Panc1 (cell line): ENCODE results near the gene NGB. TPM values are rescaled to one million over a fixed set of nuclear protein-coding genes. Genes with fewer than 3 reads are reported as not detected.

Experiments
- ATAC-seq: fragments of 200-7000 bp; cut with Tn5 transposase; 2 replicates; pipeline ENCODE4 v1.9.1; 2020; ENCODE audit warnings: mild to moderate bottlenecking, moderate library complexity
- BruUV-seq: library from RNA; stranded (reverse); fragments of 400-500 nt; replicated peaks from 2 replicates; lab custom pipeline; 2021; lab: Mats Ljungman, UMichigan
- CTCF ChIA-PET: fragments of 300-600 bp; sonication (Branson Sonifier 250); formaldehyde crosslinking; loops from one replicate; lab custom pipeline; 2022; ENCODE audit warnings: antibody characterized with exemption; lab: Charles Lee
- POLR2A ChIA-PET: fragments of 300-600 bp; sonication (Branson Sonifier 250); formaldehyde crosslinking; loops from one replicate; lab custom pipeline; 2022; ENCODE audit warnings: antibody characterized with exemption; lab: Charles Lee
- DNase-seq: peaks from one replicate; pipeline ENCODE4 v3.0.0-alpha.2; 2010; ENCODE audit warnings: low read depth, low spot score
- H3K27ac ChIP-seq: 2 replicates; pipeline ENCODE4 v1.5.1; 2011; ENCODE audit warnings: mild to moderate bottlenecking, low read length, inconsistent platforms
- H3K27me3 ChIP-seq: fragments of 200-500 bp; sonication (Bioruptor generic); 2 replicates; pipeline ENCODE4 v1.6.0; 2014; ENCODE audit warnings: low read length, inconsistent platforms; ENCODE audit not compliant: control insufficient read depth, insufficient read depth
- H3K36me3 ChIP-seq: fragments of 200-500 bp; sonication (Bioruptor generic); 2 replicates; pipeline ENCODE4 v1.5.1; 2014; ENCODE audit warnings: inconsistent platforms, mild to moderate bottlenecking, low read length, moderate library complexity; ENCODE audit not compliant: control insufficient read depth, insufficient read depth
- H3K4me1 ChIP-seq: 2 replicates; pipeline ENCODE4 v1.5.1; 2011; ENCODE audit warnings: inconsistent platforms, mild to moderate bottlenecking, low read length, moderate library complexity; ENCODE audit not compliant: control insufficient read depth, insufficient read depth
- H3K4me3 ChIP-seq, 2 experiments: 2 replicates each; pipeline ENCODE4 v1.5.1; 2011 to 2012; ENCODE audit warnings: low read depth in 2 of 2, low read length in 2 of 2, mild to moderate bottlenecking in 2 of 2, inconsistent platforms in 1 of 2, moderate library complexity in 1 of 2
- H3K9me3 ChIP-seq: fragments of 200-500 bp; sonication (Bioruptor generic); 2 replicates; pipeline ENCODE4 v1.5.1; 2014; ENCODE audit warnings: low read depth, mild to moderate bottlenecking, inconsistent platforms, low read length, moderate library complexity; ENCODE audit not compliant: control insufficient read depth, insufficient read depth
- CTCF ChIP-seq: fragments of 450-650 bp; IDR thresholded peaks from 2 replicates; pipeline ENCODE4 v1.5.1; 2017; ENCODE audit warnings: mild to moderate bottlenecking
- POLR2AphosphoS5 ChIP-seq: IDR thresholded peaks from 2 replicates; pipeline ENCODE4 v1.6.1; 2012; ENCODE audit warnings: mild to moderate bottlenecking, low read depth, low read length, moderate library complexity
- REST ChIP-seq, 2 experiments: IDR thresholded peaks; 2 replicates each; pipeline ENCODE4 v1.6.1; 2011 to 2012; ENCODE audit warnings: low read depth in 2 of 2, control low read depth in 1 of 2, low read length in 1 of 2, mild to moderate bottlenecking in 1 of 2, moderate library complexity in 1 of 2; ENCODE audit not compliant: insufficient read depth in 1 of 2
- SIN3A ChIP-seq: IDR thresholded peaks from 2 replicates; pipeline ENCODE4 v1.6.1; 2012; ENCODE audit warnings: low read depth, mild to moderate bottlenecking, low read length, moderate library complexity, borderline replicate concordance; ENCODE audit not compliant: insufficient read depth
- TCF7L2 ChIP-seq: IDR thresholded peaks from 2 replicates; pipeline ENCODE4 v1.6.1; 2011; ENCODE audit warnings: mild to moderate bottlenecking, low read depth, low read length, inconsistent platforms
- in situ Hi-C: cut with HindIII; loops from 2 replicates; pipeline ENCODE4 v1.10.0; 2016; ENCODE audit warnings: low sequenced_read_pairs, low pct_unique_long_range_greater_than_20kb
- intact Hi-C: fragments of 100-400 bp; cut with micrococcal nuclease; formaldehyde crosslinking; loops from one replicate; pipeline ENCODE4 v1.10.0; 2022; ENCODE audit not compliant: unreplicated experiment
- total RNA-seq: library from RNA; stranded (reverse); gene quantifications from one replicate; pipeline ENCODE4 v1.2.1, GENCODE V29; 2021; ENCODE audit not compliant: unreplicated experiment

NGB gene
- total RNA-seq, 1 experiment from 2014 or later, result not detected

GRCh38 chr14:77284466-77284865 is 13.5 kb upstream of the NGB start:
- DNase-seq (no peak), ATAC-seq (no peak)
- H3K9me3 ChIP-seq, result no peaks in the 10 kb centered on the region
- H3K27ac ChIP-seq, result no peak overlapping the region
- H3K36me3 ChIP-seq, result peaks cover 8% of the 10 kb centered on the region; the same call in 1 of the 2 replicates
- no peak for TF ChIP-seq REST (IDR thresholded peaks at IDR 0.05; ENCODE audit: insufficient read depth in 1 of 2, low read depth in 2 of 2, low read length in 1 of 2)
- no peak for TF ChIP-seq CTCF
- TF ChIP-seq POLR2AphosphoS5, result no peak
- TF ChIP-seq SIN3A, result no peak
- no peak for TF ChIP-seq TCF7L2
- no peaks in the 10 kb centered on the region for H3K4me1 ChIP-seq
- no peak overlapping the region for H3K4me3 ChIP-seq
- POLR2A ChIA-PET, result no interaction called here
- H3K27me3 ChIP-seq, result no peaks in the 10 kb centered on the region
- no TSS peak for BruUV-seq
- in situ Hi-C loops (no loop called here), intact Hi-C loops (no loop called here)
- CTCF ChIA-PET, result no interaction called here

GRCh38 chr14:77284066-77284465 is 13.1 kb upstream of the NGB start:
- POLR2A ChIA-PET, result no interaction called here
- no peaks in the 10 kb centered on the region for H3K27me3 ChIP-seq
- intact Hi-C loops (no loop called here), in situ Hi-C loops (no loop called here)
- DNase-seq (no peak), ATAC-seq (no peak)
- TF ChIP-seq REST (IDR thresholded peaks at IDR 0.05; ENCODE audit: insufficient read depth in 1 of 2, low read depth in 2 of 2, low read length in 1 of 2) (no peak), CTCF (no peak), SIN3A (no peak), POLR2AphosphoS5 (no peak), TCF7L2 (no peak)
- no peak overlapping the region for H3K27ac ChIP-seq
- no peaks in the 10 kb centered on the region for H3K4me1 ChIP-seq
- peaks cover 8% of the 10 kb centered on the region; the same call in 1 of the 2 replicates for H3K36me3 ChIP-seq
- CTCF ChIA-PET, result no interaction called here
- BruUV-seq, result no TSS peak
- no peaks in the 10 kb centered on the region for H3K9me3 ChIP-seq
- no peak overlapping the region for H3K4me3 ChIP-seq
